Endometrium (tissue), 2 donors: ENCODE results near the gene INSYN2B.

Source experiments
- FAIRE-seq: peaks from 2 replicates; lab custom pipeline; 2012; peaks lifted over from hg19 to GRCh38; lab: Jason Lieb, UNC
- donor health status: control.
- donor health status: control.

The INSYN2B gene

GRCh38 chr5:169886677-169887076, 93.6 kb downstream of the INSYN2B start:
- FAIRE-seq = no peak

GRCh38 chr5:169886033-169886432, 94.3 kb downstream of the INSYN2B start:
- no peak for FAIRE-seq

GRCh38 chr5:169881702-169882303, 98.5 kb downstream of the INSYN2B start:
- FAIRE-seq = no peak

- FAIRE-seq = no peak
These were observed 99.5 kb downstream of the INSYN2B start for GRCh38 chr5:169880785-169881184.

- FAIRE-seq = no peak
These were observed 100.2 kb downstream of the INSYN2B start for GRCh38 chr5:169880012-169880663.

GRCh38 chr5:169876386-169876785, 103.9 kb downstream of the INSYN2B start:
- no peak for FAIRE-seq

GRCh38 chr5:169875731-169876130, 104.6 kb downstream of the INSYN2B start:
- no peak for FAIRE-seq

- no peak for FAIRE-seq
These were observed 105.1 kb downstream of the INSYN2B start for GRCh38 chr5:169875091-169875728.

GRCh38 chr5:169874621-169875020, 105.7 kb downstream of the INSYN2B start:
- FAIRE-seq = no peak

- FAIRE-seq = no peak
These were observed 106.7 kb downstream of the INSYN2B start for GRCh38 chr5:169873642-169874041.

GRCh38 chr5:169871826-169872490, 108.3 kb downstream of the INSYN2B start:
- no peak for FAIRE-seq

- no peak for FAIRE-seq
These were observed 110.1 kb downstream of the INSYN2B start for GRCh38 chr5:169870211-169870610.

- FAIRE-seq = no peak
These were observed 111.2 kb downstream of the INSYN2B start for GRCh38 chr5:169869066-169869465.

GRCh38 chr5:169867347-169867746, 112.9 kb downstream of the INSYN2B start:
- no peak for FAIRE-seq

- FAIRE-seq = no peak
These were observed 115.8 kb downstream of the INSYN2B start for GRCh38 chr5:169864483-169864882.

GRCh38 chr5:169862391-169862811, 117.9 kb downstream of the INSYN2B start:
- no peak for FAIRE-seq

- FAIRE-seq = no peak
These were observed 118.4 kb downstream of the INSYN2B start for GRCh38 chr5:169861934-169862333.

GRCh38 chr5:169861433-169861832, 118.9 kb downstream of the INSYN2B start:
- no peak for FAIRE-seq

- no peak for FAIRE-seq
These were observed 119.7 kb downstream of the INSYN2B start for GRCh38 chr5:169860585-169860984.

GRCh38 chr5:169856571-169856970, 123.7 kb downstream of the INSYN2B start:
- FAIRE-seq = no peak

- FAIRE-seq = no peak
These were observed 128.9 kb downstream of the INSYN2B start for GRCh38 chr5:169851321-169851850.

- no peak for FAIRE-seq
These were observed 129.9 kb downstream of the INSYN2B start for GRCh38 chr5:169850409-169850808.

GRCh38 chr5:169848792-169849191, 131.5 kb downstream of the INSYN2B start:
- FAIRE-seq = no peak
